ENCODE results near the gene ADCY10.
"Not testable (repeated sequence)": the region's sequence is repeated elsewhere in the genome, so short reads cannot be mapped to it uniquely, and the experiment has no call there.

ADCY10 gene

GRCh38 chr1:167924543-167925231, 10.8 kb upstream of the ADCY10 start:
- no peak for DNase-seq

- no peak for DNase-seq
Measured at GRCh38 chr1:167924102-167924501, 10.2 kb upstream of the ADCY10 start.

GRCh38 chr1:167923324-167924056, 9.6 kb upstream of the ADCY10 start:
- no peak for DNase-seq

GRCh38 chr1:167922611-167923074, 8.7 kb upstream of the ADCY10 start:
- no peak for DNase-seq

- DNase-seq: no peak
Measured at GRCh38 chr1:167922023-167922422, 8.1 kb upstream of the ADCY10 start.

GRCh38 chr1:167916766-167917511, 3.0 kb upstream of the ADCY10 start:
- no peak for DNase-seq

- DNase-seq: no peak
Measured at GRCh38 chr1:167915569-167915968, 1.6 kb upstream of the ADCY10 start.

- DNase-seq: no peak
Measured at GRCh38 chr1:167912294-167912693, 1.6 kb downstream of the ADCY10 start.

- DNase-seq: no peak
Measured at GRCh38 chr1:167911413-167911812, 2.5 kb downstream of the ADCY10 start.

- no peak for DNase-seq
Measured at GRCh38 chr1:167910530-167910929, 3.4 kb downstream of the ADCY10 start.

- DNase-seq: no peak
Measured at GRCh38 chr1:167909691-167910180, 4.2 kb downstream of the ADCY10 start.

- no peak for DNase-seq
Measured at GRCh38 chr1:167905671-167906070, 8.3 kb downstream of the ADCY10 start.

GRCh38 chr1:167905182-167905581, 8.8 kb downstream of the ADCY10 start:
- DNase-seq: peak; percentile 64

- DNase-seq: peak; percentile 64
Measured at GRCh38 chr1:167904652-167905130, 9.2 kb downstream of the ADCY10 start.

GRCh38 chr1:167900907-167901306, 13.0 kb downstream of the ADCY10 start:
- no peak for DNase-seq

GRCh38 chr1:167899253-167899681, 14.7 kb downstream of the ADCY10 start:
- DNase-seq: no peak

GRCh38 chr1:167898578-167899222, 15.2 kb downstream of the ADCY10 start:
- no peak for DNase-seq

- DNase-seq: no peak
Measured at GRCh38 chr1:167893798-167894197, 20.1 kb downstream of the ADCY10 start.

GRCh38 chr1:167890400-167890799, 23.5 kb downstream of the ADCY10 start:
- no peak for DNase-seq

GRCh38 chr1:167887187-167887586, 26.7 kb downstream of the ADCY10 start:
- not testable (repeated sequence) for DNase-seq

- no peak for DNase-seq
Measured at GRCh38 chr1:167882376-167882775, 31.6 kb downstream of the ADCY10 start.

- no peak for DNase-seq
Measured at GRCh38 chr1:167881786-167882185, 32.1 kb downstream of the ADCY10 start.

- no peak for DNase-seq
Measured at GRCh38 chr1:167881069-167881468, 32.9 kb downstream of the ADCY10 start.
